DOHH2 (cell line): ENCODE results near the gene PITPNM3.
"Not testable (repeated sequence)": the region's sequence is repeated elsewhere in the genome, so short reads cannot be mapped to it uniquely, and the experiment has no call there.

Source experiments
- CTCF ChIP-seq: fragments of 200-600 bp; sonication (generic); IDR thresholded peaks from one replicate; pipeline ENCODE4 v1.5.1; 2014; ENCODE audit warnings: antibody characterized with exemption, mild to moderate bottlenecking, low read depth, low read length; ENCODE audit not compliant: poor library complexity, severe bottlenecking
- EZH2phosphoT487 ChIP-seq: fragments of 200-600 bp; sonication (generic); IDR thresholded peaks from 2 replicates; pipeline ENCODE4 v1.6.1; 2017; ENCODE audit warnings: borderline replicate concordance, mild to moderate bottlenecking, antibody characterized with exemption, low read length, moderate library complexity, mixed read lengths

DNA sequence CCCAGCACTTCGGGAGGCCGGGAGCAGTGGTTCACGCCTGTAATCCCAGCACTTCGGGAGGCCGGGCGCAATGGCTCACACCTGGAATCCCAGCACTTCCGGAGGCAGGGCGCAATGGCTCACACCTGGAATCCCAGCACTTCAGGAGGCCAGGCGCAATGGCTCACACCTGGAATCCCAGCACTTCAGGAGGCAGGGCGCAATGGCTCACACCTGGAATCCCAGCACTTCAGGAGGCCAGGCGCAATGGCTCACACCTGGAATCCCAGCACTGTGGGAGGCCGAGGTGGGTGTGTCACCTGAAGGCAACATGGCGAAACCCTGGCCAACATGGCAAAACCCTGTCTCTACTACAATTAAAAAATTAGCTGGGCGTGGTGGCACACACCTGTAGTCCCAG lies 37.0 kb upstream of the PITPNM3 start:
- TF ChIP-seq CTCF, EZH2phosphoT487: not testable (repeated sequence)
